Measurements from ENCODE around the gene SLC9A9.

DNA sequence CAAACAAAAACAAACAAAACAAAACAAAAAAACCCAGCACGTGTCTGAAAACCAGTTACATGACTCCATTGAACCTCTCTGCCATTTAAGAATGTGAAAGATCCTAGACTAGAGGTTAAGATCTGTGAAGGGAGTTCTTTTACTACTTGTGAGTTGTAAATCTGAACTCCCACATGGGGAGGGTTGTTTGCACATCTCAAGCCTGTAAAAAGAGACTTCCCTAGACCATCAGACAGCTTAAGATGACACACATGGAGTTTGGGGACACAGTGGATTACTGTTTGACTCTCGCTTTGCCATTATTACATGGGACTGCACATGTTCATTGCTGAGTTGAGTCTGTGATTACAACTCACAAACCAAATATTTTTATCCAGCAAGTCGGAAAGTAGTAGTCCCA is 171.5 kb downstream of the SLC9A9 start:
- TF ChIP-seq, protein P1, sequence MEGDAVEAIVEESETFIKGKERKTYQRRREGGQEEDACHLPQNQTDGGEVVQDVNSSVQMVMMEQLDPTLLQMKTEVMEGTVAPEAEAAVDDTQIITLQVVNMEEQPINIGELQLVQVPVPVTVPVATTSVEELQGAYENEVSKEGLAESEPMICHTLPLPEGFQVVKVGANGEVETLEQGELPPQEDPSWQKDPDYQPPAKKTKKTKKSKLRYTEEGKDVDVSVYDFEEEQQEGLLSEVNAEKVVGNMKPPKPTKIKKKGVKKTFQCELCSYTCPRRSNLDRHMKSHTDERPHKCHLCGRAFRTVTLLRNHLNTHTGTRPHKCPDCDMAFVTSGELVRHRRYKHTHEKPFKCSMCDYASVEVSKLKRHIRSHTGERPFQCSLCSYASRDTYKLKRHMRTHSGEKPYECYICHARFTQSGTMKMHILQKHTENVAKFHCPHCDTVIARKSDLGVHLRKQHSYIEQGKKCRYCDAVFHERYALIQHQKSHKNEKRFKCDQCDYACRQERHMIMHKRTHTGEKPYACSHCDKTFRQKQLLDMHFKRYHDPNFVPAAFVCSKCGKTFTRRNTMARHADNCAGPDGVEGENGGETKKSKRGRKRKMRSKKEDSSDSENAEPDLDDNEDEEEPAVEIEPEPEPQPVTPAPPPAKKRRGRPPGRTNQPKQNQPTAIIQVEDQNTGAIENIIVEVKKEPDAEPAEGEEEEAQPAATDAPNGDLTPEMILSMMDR (IDR thresholded peaks at IDR 0.05; ENCODE audit: poor library complexity): no peak
- no peak for TF ChIP-seq EZH2 (IDR thresholded peaks at IDR 0.05; ENCODE audit: borderline replicate concordance)
